A673 (cell line): ENCODE measurements around the gene FRMD4A. TPM values are rescaled to one million over a fixed set of nuclear protein-coding genes. Genes with fewer than 3 reads are reported as not detected.

Experiments
- BruUV-seq: library from RNA; stranded (reverse); fragments of 400-500 nt; replicated peaks from 2 replicates; lab custom pipeline; 2021; lab: Mats Ljungman, UMichigan
- CTCF ChIA-PET: fragments of 300-600 bp; sonication (Branson Sonifier 250); formaldehyde crosslinking; loops from one replicate; lab custom pipeline; 2022; ENCODE audit warnings: antibody characterized with exemption; lab: Charles Lee
- POLR2A ChIA-PET: fragments of 300-600 bp; sonication (Branson Sonifier 250); formaldehyde crosslinking; loops from one replicate; lab custom pipeline; 2022; ENCODE audit warnings: antibody characterized with exemption; ENCODE audit not compliant: low non-redundant PET; lab: Charles Lee
- DNase-seq: peaks from one replicate; pipeline ENCODE4 v3.0.0-alpha.2; 2015; ENCODE audit warnings: low spot score
- H3K27ac ChIP-seq: fragments of 200-600 bp; sonication (generic); 2 replicates; pipeline ENCODE4 v1.5.1; 2016; ENCODE audit warnings: mixed run types, low read depth, mild to moderate bottlenecking, mixed read lengths, antibody characterized with exemption, low read length; ENCODE audit not compliant: poor library complexity, severe bottlenecking
- H3K27me3 ChIP-seq: fragments of 200-600 bp; sonication (generic); replicated peaks from 2 replicates; pipeline ENCODE4 v1.6.1; 2017; ENCODE audit warnings: mixed run types, low read depth, mild to moderate bottlenecking, mixed read lengths, antibody characterized with exemption, low read length; ENCODE audit not compliant: insufficient read depth, poor library complexity
- H3K36me3 ChIP-seq: fragments of 200-600 bp; sonication (generic); 2 replicates; pipeline ENCODE4 v1.6.1; 2016; ENCODE audit warnings: mixed run types, mild to moderate bottlenecking, mixed read lengths, antibody characterized with exemption, low read length; ENCODE audit not compliant: insufficient read depth, poor library complexity, severe bottlenecking
- H3K4me1 ChIP-seq: fragments of 200-600 bp; sonication (generic); 2 replicates; pipeline ENCODE4 v1.6.1; 2017; ENCODE audit warnings: mixed run types, mild to moderate bottlenecking, mixed read lengths, antibody characterized with exemption, low read length; ENCODE audit not compliant: insufficient read depth, poor library complexity, severe bottlenecking
- H3K4me3 ChIP-seq: fragments of 200-600 bp; sonication (generic); 2 replicates; pipeline ENCODE4 v1.5.1; 2016; ENCODE audit warnings: low read depth, mixed run types, mild to moderate bottlenecking, mixed read lengths, low read length; ENCODE audit not compliant: poor library complexity, severe bottlenecking
- H3K9me3 ChIP-seq: fragments of 200-600 bp; sonication (generic); 2 replicates; pipeline ENCODE4 v1.6.1; 2016; ENCODE audit warnings: mixed run types, low read depth, mild to moderate bottlenecking, mixed read lengths, antibody characterized with exemption, low read length; ENCODE audit not compliant: poor library complexity, severe bottlenecking
- CTCF ChIP-seq: fragments of 300-800, 200-600 bp; sonication (generic); conservative IDR thresholded peaks from 2 replicates; pipeline ENCODE4 v1.5.1; 2017; ENCODE audit warnings: low read depth, mild to moderate bottlenecking, antibody characterized with exemption, low read length, moderate library complexity, mixed read lengths
- EZH2 ChIP-seq: fragments of 200-600 bp; sonication (generic); IDR thresholded peaks from 2 replicates; pipeline ENCODE4 v1.6.1; 2017; ENCODE audit warnings: borderline replicate concordance, low read depth, mild to moderate bottlenecking, mixed read lengths, antibody characterized with exemption, low read length; ENCODE audit not compliant: poor library complexity, severe bottlenecking
- intact Hi-C: fragments of 100-400 bp; cut with micrococcal nuclease; formaldehyde crosslinking; loops from one replicate; pipeline ENCODE4 v1.10.0; 2022; ENCODE audit not compliant: unreplicated experiment
- total RNA-seq: library from RNA; stranded (reverse); gene quantifications from 2 replicates; pipeline ENCODE4 v1.2.3, GENCODE V29; 2021

Gene FRMD4A
- total RNA-seq, 1 experiment from 2014 or later = 26.3 TPM

DNA sequence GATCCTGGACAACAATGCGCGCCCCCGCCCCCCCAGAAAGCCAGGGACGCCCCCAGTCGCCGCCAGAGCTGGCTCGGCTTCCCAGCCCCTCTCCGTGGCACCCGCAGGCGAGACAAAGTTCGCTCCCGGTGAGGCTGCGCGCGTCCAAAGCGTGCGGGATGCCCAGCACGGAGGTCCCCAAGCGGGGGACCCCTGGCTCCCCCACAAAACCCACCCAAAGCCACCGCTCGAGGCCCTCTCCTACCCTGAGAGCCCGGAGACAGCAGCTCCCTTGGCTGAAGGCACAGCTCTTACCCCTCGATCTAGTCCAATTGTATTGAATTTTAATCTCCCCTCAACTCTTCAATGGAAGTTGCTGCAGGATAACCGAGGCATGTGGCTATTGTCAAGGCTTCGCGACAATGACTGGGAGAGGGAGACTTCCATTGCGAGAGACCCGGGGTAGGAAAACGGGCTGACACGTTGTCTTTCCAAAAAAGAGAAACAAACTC lies 438.7 kb downstream of the FRMD4A start:
- H3K9me3 ChIP-seq = no peaks in the 10 kb centered on the region
- peak overlapping the region; percentile 33 for H3K4me3 ChIP-seq
- TF ChIP-seq CTCF = no peak
- no peaks in the 10 kb centered on the region for H3K36me3 ChIP-seq
- ChIA-PET CTCF (no interaction called here), POLR2A (no interaction called here)
- intact Hi-C loops = no loop called here
- BruUV-seq = no TSS peak
- no peak overlapping the region for H3K27ac ChIP-seq
- DNase-seq = no peak
- peaks cover 59% of the 10 kb centered on the region for H3K27me3 ChIP-seq
- H3K4me1 ChIP-seq = no peaks in the 10 kb centered on the region

DNA sequence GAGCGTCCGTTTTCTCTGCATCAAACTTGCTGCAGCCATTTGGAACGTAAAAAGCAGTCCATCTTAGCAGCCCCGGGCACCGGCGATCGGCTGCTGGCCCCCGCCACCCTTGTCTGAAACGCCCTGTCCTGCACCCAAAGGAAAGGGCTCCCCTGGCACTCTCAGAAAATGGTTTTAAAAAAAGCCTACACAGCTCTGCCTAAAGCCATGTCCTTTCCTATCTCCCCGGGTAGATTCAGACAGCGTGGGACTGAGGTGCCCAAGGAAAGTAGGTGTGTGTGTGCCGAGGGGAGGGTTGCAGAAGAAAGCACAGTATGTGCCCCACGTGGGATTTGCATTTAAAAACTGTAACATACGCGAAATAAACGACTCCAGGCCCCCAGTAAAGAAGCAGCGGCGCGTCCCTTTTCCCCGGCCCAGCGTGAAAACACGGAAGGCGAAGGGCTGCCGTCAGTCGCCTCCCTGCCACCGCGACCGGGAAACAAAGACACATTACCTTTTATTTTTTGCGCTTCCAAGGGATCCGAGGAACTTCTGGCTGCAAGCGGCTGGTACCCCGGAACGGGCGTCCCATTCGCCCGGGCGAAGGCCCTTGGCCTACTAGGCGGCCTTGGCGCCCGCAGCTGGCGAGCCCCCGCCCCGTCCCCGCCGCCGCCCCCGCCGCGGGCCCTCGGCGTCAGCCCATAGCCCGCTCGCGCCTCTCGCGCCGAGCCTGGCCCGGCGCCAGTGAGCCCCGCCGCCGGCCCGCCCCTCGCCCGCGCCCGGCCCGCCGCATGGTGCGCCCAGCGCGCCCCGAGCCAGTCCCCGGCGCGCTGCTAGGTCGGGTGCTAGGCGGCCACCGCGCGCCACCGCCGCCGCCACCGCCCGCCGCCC lies 439.4 kb downstream of the FRMD4A start:
- TF ChIP-seq CTCF (no peak), EZH2 (peak; percentile 70)
- intact Hi-C loops = no loop called here
- Histone ChIP-seq H3K9me3 (no peaks in the 10 kb centered on the region), H3K27ac (no peak overlapping the region), H3K4me1 (no peaks in the 10 kb centered on the region), H3K27me3 (peaks cover 59% of the 10 kb centered on the region), H3K4me3 (peak overlapping the region; percentile 43), H3K36me3 (no peaks in the 10 kb centered on the region)
- POLR2A ChIA-PET = no interaction called here
- DNase-seq = peak; percentile 17
- CTCF ChIA-PET = no interaction called here
- no TSS peak for BruUV-seq

- no TSS peak for BruUV-seq
- TF ChIP-seq CTCF (no peak), EZH2 (no peak)
- intact Hi-C loops = no loop called here
- H3K9me3 ChIP-seq = no peaks in the 10 kb centered on the region
- no peak overlapping the region for H3K27ac ChIP-seq
- peaks cover 59% of the 10 kb centered on the region for H3K27me3 ChIP-seq
- no peak for DNase-seq
- ChIA-PET CTCF (no interaction called here), POLR2A (no interaction called here)
- H3K36me3 ChIP-seq = no peaks in the 10 kb centered on the region
- no peaks in the 10 kb centered on the region for H3K4me1 ChIP-seq
- H3K4me3 ChIP-seq = peak overlapping the region; percentile 43
Observed at GRCh38 chr10:13890233-13891127, 440.2 kb downstream of the FRMD4A start.
